Body of pancreas (tissue), 4 donors: ENCODE results near the gene CDK14.

Experiments used
- CTCF ChIP-seq, 7 experiments: fragments of 450-650 bp in 4 of 7; fragments of 200-600 bp in 3 of 7; sonication (generic) in 3 of 7; IDR thresholded peaks; one replicate each; pipeline ENCODE4 v1.5.1; 2016 to 2019; ENCODE audit warnings: antibody characterized with exemption in 7 of 7
- POLR2A ChIP-seq, 3 donors: fragments of 450-650 bp; IDR thresholded peaks; one replicate each; pipeline ENCODE4 v1.6.1; 2016; ENCODE audit warnings: antibody characterized with exemption in 3 of 3, mild to moderate bottlenecking in 2 of 3

- TF ChIP-seq POLR2A (IDR thresholded peaks at IDR 0.05) (no peak), CTCF (IDR thresholded peaks at IDR 0.05) (no peak)
These were observed 228.5 kb downstream of the CDK14 start for GRCh38 chr7:90824386-90825307.
